ENCODE results near the gene TRERF1.

The TRERF1 gene

DNA sequence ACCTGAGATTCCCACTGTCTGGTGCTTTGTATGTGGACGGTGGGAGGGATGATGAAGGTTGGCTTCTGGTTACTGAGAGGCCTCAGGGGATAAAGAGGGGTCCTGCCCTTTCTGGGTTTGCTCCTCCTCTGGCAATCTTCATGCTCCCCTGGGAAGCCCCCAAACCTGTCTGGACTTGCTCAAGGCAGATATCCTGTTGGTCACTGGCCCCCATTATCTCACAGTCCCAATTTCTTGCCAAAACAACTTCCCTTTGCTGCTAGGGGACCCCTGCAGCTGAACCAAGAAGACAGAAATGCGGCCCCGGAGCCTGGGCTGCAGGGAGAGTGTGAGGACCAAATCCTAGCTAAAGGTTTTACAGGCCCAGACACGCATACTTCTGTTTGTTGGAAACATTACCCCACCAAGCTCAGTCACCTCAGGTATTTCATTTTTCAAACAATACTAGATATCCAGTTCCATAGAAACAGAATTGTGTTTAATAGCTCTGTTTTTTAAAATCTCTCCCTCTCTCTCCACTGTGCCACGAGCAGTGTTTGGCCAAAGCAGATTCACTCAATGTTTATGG, 170.7 kb downstream of the TRERF1 start:
- in situ Hi-C loops (cut with HindIII; ENCODE audit: low sequenced_read_pairs) = no loop called here

DNA sequence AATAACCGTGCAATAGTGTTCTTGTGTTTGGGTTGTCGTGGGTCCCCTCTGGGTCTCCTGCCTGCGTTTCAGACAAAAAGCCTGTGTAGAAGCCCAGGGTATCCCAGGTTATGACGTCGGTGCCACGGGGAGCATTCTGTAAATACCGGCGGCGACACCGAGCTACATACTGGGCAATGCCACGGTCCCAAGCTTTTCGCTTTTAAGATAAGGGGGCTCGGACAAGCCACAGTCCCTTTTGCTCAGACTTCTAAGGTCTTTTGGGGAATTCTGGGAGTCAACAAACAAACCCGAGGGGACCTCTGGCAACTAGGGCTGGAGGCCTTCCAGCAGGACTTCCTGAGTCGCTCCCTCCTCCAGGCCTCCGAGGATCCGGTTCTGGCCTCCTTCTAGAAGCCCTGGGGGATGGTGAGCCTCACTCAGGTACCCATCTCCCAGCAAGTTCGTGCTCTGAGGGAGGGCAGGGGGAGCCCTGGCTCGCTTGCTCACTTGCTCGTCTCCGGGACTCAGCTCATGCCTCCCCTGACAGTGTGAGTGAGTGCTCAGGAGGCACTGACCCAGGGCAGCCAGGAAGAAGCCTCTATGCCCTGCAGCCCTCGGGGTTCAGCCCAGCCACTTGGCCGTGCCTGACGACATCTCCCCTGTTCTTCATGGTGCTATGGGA, 171.6 kb downstream of the TRERF1 start:
- in situ Hi-C loops (cut with HindIII; ENCODE audit: low sequenced_read_pairs) = no loop called here

DNA sequence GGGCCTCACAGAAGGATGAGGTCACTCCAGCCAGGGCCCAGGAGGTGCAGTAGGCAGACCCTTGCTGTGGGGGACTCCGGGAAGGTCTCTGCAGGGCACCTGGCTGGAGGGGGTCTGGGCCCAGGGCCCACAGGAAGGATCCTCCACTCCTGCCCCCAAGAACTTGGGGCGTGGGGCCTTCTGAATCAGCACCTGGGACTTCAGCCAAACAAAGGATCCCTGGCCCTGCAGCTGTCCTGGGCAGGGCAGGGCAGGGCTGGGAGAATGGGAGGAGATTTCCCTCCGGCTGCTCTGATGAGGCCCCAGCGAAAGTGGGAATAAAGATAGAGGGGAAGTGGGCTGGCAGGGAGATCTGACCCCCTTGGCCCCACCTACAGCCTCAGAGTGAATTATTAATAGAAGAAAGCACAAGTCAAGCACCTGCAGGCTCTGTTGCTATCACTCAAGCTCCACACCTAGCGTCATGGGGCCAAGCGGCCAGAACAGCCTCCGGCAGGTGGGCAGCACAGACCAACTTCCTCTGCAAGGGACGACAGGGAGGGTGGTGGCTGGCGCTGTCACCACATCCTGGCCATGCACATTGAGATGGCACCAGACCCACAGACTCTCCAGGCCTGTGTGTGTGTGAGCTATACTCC, 172.5 kb downstream of the TRERF1 start:
- in situ Hi-C loops (cut with HindIII; ENCODE audit: low sequenced_read_pairs) = no loop called here

DNA sequence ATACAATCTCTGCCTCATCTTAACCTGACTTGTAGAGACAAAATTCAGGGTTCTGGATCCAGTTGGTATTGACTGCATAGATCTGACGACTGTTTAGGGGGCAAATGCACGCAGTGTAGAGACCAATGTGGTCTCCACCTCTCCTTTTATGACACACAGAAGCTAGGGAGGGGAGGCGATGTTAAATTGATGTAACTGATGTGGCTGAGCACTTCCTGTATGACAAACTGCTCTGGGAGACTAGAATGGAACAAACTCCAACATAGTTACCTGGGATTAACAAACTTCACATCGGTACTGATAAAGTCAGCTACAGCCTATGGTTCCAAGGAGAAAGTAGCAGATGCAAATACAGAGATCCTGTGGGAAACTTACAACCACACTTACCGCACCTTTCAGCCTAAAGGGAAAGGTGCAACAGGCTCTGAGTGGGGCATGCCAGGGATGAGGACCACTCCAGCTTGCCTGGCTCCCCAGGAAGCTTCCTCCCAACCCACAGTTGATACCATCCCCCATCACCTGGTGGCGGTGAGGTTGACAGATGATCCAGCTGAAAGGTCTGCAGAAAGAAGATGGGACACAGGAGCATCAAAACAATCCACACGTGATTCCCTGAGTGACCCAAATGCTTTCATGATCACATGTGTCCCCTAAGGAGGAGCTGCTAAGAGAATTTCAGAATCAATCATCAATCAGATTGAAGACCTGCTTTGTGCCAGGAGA, 173.4 kb downstream of the TRERF1 start:
- in situ Hi-C loops (cut with HindIII; ENCODE audit: low sequenced_read_pairs) = no loop called here

DNA sequence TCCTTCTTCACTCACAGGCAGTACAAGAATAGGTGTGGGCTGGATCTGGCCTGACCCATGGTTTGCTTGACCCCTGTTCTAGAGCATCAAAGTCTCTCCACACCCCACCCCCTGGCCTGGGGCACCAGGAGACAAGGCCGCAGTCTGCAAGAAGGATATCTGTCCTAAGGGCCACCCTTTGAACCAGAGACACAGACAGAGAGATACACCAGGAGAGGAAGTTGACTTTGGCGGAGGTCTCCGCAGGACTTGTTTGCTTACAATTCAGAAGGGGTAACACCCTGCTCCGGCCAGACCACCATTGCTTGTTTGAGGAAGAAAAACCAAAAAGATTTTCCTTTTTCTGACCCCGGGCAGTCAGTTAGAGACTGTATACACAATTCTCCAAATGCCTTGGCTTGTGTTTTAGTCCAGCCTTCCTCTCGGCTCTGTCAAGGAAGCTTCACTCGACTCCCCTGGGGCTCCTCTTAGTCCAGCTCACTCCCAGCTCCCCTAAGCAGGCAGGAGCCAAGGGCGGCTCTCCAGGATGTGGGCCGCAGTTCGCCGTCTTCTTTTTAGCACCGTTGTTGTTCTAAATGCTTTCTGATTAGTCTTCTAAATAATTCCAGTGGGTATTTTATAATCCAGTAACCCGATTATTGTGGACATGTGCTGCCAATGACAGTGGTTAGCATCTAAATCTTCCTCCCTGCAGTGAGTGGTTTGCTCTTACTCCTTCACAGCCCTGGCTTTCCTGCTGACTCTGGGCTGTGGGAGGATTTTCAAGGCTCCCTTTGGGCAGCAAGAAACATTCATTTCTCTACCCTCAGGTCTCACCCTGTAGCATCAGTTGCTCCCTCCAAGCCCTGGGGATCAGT, 175.5 kb downstream of the TRERF1 start:
- in situ Hi-C loops (cut with HindIII; ENCODE audit: low sequenced_read_pairs) = no loop called here

DNA sequence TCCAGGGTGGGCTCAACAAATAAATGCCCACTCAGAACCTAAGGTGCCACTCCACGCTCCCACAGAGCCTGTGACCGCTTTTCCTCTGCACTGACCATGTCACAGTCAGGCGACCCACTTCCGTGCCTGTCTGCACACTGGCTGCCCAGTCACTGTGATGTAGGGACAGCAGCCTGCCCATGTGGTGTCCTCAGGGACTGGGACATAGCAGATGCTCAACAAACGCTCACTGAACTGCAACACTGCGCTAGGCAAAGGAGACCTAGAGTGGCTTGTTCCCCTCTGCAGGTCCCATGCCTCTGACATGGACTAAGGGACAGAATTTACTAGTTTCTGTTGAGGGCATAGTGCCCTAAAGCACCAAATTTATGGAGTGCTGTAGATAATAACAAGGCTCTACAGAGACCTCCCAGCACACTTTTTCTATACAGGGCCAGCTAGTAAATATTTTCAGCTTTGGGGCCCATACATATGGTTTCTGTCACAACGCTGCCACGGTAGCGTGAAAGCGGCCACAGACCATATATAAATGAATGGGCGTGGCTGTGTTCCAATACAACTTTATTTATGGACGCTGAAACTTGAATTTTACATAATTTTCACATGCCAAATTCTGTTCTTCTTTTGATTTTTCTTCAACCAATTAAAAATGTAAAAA, 176.2 kb downstream of the TRERF1 start:
- in situ Hi-C loops (cut with HindIII; ENCODE audit: low sequenced_read_pairs) = no loop called here

DNA sequence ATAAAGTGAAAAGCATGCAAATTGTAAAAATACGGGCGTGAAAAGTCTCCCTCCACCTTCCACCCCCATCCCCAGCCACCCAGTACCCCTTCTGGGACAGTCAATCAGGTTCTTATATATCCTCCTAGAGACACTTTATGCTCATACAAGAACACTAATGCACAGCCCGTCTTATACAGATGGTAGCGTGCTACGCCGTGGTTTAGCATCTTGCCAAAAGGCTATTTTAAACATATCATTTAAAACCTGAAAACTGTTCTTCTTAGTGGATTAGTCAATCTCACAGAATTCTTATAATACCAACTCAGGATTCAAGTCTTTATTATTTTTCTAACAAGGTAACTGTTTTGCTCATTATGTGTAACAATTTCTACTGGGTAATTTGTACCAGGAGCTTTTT, 176.8 kb downstream of the TRERF1 start:
- in situ Hi-C loops (cut with HindIII; ENCODE audit: low sequenced_read_pairs) = no loop called here

DNA sequence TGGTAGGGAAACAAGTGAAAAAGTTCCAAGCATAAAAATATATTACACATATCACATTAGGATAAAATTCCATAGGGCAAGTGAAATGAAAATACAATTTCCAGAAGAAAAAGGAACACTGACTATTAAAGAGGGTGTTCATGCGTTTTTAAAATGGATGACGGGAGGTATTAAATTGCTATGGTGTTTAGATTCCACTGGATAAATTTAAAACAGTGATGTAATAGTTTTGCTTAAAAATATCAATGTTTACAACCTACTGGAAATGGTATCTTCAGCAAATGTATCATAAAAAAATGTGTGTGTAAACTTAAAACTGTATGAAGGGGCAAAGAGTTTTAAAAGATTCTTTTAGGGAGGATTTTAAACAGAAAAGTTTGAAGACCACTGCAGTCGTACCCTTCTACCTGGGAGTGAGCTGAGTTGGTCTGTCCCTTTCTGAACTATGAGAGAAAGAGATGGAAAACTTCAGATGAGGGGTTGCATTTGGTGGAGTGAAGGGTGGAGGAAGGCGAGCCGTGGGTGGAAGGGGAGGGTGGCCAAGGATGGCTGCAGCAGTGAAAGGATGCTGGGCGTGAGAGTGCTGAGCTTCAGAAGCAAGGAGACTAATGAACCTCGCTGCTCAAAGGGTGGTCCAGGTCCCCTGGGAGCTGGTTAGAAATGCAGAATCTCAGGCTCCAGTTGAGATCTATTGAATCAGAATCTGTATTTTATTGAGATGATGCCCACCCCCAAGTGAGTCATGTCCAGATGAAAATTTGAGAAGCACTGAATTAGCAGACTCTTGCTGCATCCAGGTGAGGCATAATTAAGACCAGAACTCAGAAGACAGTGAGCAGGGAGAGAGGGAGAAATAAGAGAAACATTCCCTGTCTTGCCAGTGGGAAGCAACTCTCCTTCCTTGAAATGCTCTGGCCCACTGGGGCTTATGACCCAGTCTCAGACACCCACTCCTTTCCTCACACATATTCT, 179.6 kb downstream of the TRERF1 start:
- in situ Hi-C loops (cut with HindIII; ENCODE audit: low sequenced_read_pairs) = no loop called here

DNA sequence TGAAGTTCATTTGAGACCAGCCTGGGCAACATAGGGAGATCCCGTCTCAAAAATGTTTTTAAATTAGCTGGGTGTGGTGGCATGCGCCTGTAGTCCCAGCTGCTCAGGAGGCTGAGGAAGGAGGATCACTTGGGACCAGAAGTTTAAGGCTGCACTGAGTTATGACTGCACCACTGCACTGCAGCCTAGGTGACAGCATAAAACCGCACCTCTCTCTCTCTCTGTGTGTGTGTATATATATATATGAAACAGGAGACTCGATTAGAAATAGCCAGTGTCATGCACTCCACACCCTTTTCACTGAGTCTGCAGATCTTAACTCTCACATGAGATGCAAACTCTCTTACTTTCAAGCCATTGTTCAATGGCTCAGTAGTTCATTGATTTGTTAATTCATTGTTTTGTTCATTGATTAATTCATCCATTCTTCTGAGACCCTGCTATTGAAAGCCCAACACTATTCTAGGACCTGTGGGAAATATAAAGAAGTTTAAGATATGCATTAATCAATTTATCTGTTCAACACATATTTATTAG, 181.7 kb downstream of the TRERF1 start:
- in situ Hi-C loops (cut with HindIII; ENCODE audit: low sequenced_read_pairs) = no loop called here

DNA sequence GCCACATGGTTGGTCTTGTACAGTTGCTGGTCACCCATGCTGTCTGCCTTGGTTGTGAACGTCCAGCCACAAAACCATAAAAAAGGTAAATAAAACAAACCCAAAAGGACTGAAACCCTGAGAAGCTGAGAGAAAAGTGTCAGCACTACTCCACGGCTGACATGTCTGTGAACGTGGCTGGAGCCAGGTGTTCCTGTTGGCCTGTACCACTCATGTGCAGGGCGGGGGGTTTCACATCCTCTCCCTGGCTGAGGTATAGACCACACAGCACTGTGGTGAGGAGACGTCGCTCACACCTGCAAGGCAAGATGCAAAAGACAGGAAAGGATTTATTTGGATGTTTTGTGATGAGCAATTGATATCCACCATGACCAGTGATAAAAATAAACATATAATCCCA, 182.2 kb downstream of the TRERF1 start:
- in situ Hi-C loops (cut with HindIII; ENCODE audit: low sequenced_read_pairs) = no loop called here

DNA sequence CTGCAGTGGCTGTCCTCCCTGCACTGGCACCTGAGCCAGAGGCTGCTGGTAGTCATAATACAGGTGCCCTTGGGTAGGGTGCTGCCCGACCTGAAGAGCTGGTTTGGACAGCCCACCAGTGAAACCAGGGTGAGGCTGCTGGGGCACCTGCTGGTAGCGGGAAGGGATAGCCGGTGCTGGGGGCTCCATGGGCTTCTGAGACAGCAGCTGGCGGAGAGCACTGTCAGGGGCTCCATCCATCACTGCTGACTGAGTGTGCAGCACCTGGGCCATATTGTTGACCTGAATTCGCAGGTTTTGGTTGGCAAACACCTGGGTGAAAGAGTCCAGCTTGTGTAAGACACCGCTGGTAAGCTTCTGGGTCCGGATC, 182.9 kb downstream of the TRERF1 start:
- in situ Hi-C loops (cut with HindIII; ENCODE audit: low sequenced_read_pairs) = no loop called here

DNA sequence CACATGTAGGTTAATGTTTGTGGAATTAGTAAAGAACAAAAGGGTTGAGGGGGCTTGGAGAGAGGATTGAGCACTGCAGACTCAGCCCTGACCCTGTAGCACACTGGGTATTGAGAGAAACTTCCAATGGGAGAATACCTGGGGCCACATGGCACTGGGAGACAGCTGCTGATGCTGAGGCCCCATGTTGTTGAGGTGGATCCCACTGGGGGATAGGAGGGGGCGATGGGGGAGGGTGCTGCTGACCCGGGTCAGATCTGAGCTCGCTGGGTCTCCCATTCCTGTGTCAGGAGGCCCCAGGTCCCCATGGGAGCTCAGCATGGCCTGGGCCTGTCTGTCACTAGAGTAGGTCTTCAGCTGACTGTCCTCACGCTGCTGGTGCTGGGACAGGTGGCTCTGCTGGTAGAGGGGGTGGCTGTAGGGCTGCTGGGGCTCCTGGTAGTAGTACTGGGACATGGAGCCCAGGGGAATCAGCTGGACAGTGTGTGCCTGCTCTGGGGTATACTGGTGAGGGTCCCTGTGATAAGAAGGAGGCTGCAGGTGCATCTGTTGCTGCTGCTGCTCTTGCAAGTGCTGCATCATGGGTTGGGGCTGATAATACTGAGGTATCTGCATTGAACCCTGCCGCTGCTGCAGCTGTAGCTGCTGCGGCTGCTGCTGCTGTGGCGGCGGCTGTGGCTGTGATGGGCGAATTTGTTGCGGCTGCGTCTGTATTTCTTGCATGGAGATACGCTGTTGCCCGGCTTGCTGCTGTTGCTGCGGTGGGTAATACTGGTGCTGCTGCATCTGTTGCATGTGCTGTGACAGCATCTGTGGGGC, 183.5 kb downstream of the TRERF1 start:
- in situ Hi-C loops (cut with HindIII; ENCODE audit: low sequenced_read_pairs) = no loop called here

DNA sequence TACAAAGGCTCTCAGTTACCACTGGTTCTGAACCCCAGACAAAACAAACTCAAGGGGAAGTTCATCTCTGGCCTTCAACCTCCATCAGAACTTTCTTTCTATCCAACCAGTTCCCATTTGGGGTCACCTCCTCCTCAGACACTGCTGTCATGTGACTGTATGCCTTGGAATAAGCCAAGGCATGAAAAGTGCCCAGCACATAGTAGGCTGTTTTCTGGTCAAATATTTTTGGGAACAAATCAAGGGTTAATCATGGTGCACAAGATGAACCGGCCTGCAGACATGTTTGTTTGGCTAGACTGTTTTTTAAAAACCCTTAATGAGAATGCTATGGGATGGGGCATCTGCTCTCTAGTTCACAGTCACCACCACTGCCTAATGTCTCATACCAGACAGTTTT, 185.2 kb downstream of the TRERF1 start:
- in situ Hi-C loops (cut with HindIII; ENCODE audit: low sequenced_read_pairs) = no loop called here

DNA sequence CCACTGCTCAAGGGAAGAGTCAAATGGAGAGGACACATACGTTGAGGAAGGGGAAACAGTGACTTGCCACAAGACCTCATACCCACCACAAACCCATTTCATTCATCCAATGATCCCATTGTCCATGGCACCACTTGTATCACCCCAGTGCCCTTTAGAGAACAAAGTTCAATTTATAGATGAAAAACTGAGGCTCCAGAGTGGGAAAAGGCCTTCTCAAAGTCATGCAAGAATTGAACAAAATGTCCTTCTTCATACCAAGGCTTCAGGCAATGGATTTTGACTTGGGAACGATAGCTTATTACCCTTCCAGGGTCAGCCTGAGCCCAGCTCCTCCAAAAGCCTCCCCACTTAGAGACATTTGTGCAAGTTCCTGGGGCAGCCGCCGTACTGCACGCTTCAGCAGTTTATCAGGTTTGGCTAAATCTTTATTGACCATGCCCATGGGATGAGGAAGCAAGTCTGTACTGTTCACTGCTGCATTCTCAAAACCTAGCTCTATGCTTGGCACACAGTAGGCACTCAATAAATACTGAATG, 186.8 kb downstream of the TRERF1 start:
- in situ Hi-C loops (cut with HindIII; ENCODE audit: low sequenced_read_pairs) = no loop called here

DNA sequence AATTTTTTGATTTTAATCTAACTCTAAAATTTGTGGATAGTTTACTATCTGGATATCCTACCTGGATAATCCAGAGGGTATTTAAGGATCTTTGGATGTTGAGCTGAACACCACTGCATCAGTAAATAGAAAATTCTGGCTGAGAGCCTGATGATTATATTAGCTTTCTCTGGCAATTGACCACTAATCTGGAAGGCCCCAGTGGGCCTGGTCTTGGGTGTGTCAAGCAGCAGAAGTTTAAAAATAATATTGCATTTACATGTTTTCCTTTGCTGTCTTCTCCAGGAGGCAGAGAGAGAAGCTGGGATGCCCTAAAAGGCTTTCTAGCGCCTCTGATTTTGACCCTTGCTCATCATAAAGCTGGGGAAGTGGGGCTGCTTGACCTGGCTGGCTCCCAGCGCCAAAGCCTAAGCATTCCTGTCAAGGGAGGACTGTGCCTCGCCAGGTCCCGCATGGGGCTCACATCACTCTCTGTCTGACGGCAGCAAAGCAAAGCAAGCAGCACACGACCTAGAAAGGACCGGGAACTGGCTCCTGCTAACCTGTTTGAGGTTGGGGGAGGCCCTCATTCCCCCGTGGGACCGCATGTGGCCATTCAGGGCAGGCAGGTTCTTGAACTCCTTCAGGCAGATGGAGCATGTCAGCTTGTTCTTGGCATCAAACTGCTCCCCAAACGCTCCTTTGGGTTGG, 187.4 kb downstream of the TRERF1 start:
- in situ Hi-C loops (cut with HindIII; ENCODE audit: low sequenced_read_pairs) = no loop called here

DNA sequence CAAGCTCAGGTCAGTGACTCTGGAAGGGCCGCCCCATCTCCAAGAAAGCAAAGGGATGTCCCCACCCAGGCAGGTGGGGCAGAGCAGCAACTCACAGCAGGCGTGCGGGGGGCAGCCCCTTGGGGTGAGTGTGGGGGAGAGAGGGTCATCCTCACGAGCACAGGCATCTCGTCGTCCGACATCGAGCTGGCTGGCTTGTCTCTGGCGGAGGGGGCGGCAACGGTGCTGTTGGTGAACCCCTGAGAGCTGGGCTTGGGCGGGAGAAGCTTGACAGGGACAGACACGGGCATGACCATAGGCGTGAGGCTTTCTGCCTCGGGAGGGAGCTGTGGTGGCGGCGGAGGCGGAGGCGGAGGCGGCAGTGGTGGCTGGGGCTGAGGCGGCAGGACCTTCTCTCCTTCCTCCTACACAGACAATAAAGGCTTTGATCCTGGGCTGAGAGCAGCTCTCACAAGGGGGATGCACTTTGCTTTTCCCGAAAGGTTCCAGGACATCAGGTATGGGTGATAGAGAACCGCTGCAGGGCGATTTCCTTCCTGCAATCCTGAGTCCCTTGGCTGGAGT, 188.5 kb downstream of the TRERF1 start:
- in situ Hi-C loops (cut with HindIII; ENCODE audit: low sequenced_read_pairs) = no loop called here

DNA sequence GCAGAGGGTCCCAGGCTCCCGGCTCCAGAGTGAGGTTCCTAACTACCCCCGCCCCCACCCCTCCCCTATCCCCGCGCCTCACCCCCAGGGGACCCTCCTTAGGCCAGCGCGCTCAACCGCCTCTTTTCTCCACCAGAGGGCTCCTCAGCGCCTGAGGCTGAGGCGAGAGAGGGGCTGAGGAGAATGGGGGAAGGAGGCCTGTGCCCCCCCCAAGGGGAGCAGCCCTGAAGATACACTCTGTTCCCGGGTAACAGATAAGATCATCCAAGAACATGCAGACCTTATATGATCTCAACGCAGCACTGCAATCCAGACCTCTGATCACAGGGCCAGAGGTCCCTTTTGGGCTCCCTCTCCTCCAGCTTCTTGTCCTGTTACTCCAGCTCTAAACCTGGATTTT, 190.8 kb downstream of the TRERF1 start:
- in situ Hi-C loops (cut with HindIII; ENCODE audit: low sequenced_read_pairs) = no loop called here

All from endothelial cell of hepatic sinusoid (primary cell).